ENCODE data around the gene SLC25A25. TPM values are rescaled to one million over a fixed set of nuclear protein-coding genes. Genes with fewer than 3 reads are reported as not detected.
A peak's percentile ranks its signal among the peaks of the same experiment; 100 is the strongest.

The SLC25A25 gene
- total and polyA plus RNA-seq, 11 donors, result 1.7 to 15.1 (median 6.7) TPM

DNA sequence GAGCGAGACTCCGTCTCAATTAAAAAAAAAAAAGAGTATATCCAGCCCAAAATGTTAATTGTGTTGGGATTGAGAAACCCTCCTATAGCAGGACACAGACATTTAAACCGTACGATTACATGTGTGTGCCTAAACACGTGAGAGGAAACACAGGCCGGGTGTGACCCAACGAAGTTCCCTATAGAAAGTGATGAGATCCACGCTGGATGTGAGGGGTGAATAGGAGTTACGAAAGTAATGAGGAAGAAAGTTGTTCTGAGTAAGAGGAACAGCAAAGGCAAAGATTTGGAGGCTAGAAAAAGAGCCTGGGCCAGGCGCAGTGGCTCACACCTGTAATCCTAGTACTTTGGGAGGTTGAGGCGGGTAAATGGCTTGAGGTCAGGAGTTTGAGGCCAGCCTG is 14.5 kb upstream of the SLC25A25 start:
- TF ChIP-seq CTCF (IDR thresholded peaks at IDR 0.05), result no peak
- TF ChIP-seq POLR2A (IDR thresholded peaks at IDR 0.05), result no peak
- no peaks in the 10 kb centered on the region for H3K9me3 ChIP-seq
- no peak overlapping the region for H3K4me3 ChIP-seq
- H3K4me1 ChIP-seq, result peaks cover 0 to 36% (median 12%) of the 10 kb centered on the region in 12 donors
- DNase-seq (peak in 3 of 5 donors; percentile 31 to 44 (median 34)), ATAC-seq (peak; percentile 27 to 71 (median 53))
- peak overlapping the region in 2 of 12 donors; percentile 30 to 83 for H3K27ac ChIP-seq
- intact Hi-C loops (cut with DNase I), result no loop called here
- no peaks in the 10 kb centered on the region for H3K27me3 ChIP-seq
- H3K36me3 ChIP-seq, result no peaks in the 10 kb centered on the region
- WGBS, 4 donors, result 88 to 89% (median 88%) methylated on average over 11 of the region's 11 CpGs

DNA sequence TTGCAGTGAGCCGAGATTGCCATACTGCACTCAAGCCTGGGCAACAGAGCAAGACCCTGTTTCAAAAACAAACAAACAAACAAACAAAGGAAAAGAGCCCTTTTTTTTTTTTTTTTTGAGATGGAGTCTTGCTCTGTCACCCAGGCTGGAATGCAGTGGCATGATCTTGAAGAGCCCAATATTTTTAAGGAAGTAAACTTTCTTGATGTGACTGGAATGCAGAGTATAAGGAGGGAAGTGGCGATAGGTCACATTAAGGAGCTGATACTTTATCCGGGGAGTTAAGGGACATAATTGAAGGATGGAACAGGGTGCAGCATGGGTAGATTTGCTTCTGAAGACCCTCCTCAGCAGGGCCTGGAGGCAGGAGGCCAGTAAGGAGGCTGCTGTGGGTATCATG is 13.9 kb upstream of the SLC25A25 start:
- Histone ChIP-seq H3K27me3 (no peaks in the 10 kb centered on the region), H3K36me3 (no peaks in the 10 kb centered on the region), H3K9me3 (no peaks in the 10 kb centered on the region), H3K4me1 (peaks cover 0 to 36% (median 12%) of the 10 kb centered on the region in 12 donors), H3K27ac (peak overlapping the region in 3 of 12 donors; percentile 30 to 83 (median 38)), H3K4me3 (no peak overlapping the region)
- TF ChIP-seq CTCF (IDR thresholded peaks at IDR 0.05) (no peak), POLR2A (IDR thresholded peaks at IDR 0.05) (no peak)
- intact Hi-C loops (cut with DNase I), result no loop called here
- 76 to 83% (median 80%) methylated on average over 3 of the region's 3 CpGs for WGBS, 4 donors
- no peak for DNase-seq
- ATAC-seq, result peak in 2 of 4 donors; percentile 9 to 32

- 51 to 57% (median 52%) methylated on average over 7 of the region's 7 CpGs for WGBS, 4 donors
- H3K4me1 ChIP-seq, result peaks cover 0 to 38% (median 12%) of the 10 kb centered on the region in 12 donors
- peak overlapping the region in 9 of 12 donors; percentile 11 to 79 (median 43) for H3K27ac ChIP-seq
- DNase-seq (peak in 2 of 5 donors; percentile 41 to 51), ATAC-seq (peak; percentile 42 to 86 (median 56))
- H3K27me3 ChIP-seq, result no peaks in the 10 kb centered on the region
- H3K36me3 ChIP-seq, result no peaks in the 10 kb centered on the region
- intact Hi-C loops (cut with DNase I), result no loop called here
- TF ChIP-seq POLR2A (IDR thresholded peaks at IDR 0.05), result no peak
- TF ChIP-seq CTCF (IDR thresholded peaks at IDR 0.05), result no peak
- H3K4me3 ChIP-seq, result no peak overlapping the region
- H3K9me3 ChIP-seq, result no peaks in the 10 kb centered on the region
Observed at GRCh38 chr9:128055344-128056040, 12.5 kb upstream of the SLC25A25 start.

- no peak for TF ChIP-seq POLR2A (IDR thresholded peaks at IDR 0.05)
- TF ChIP-seq CTCF (IDR thresholded peaks at IDR 0.05), result no peak
- no peak for ATAC-seq
- H3K36me3 ChIP-seq, result peaks cover 0 to 4% (median 0%) of the 10 kb centered on the region in 9 donors
- peak overlapping the region in 10 of 12 donors; percentile 13 to 79 (median 36) for H3K27ac ChIP-seq
- DNase-seq, result no peak
- intact Hi-C loops (cut with DNase I), result no loop called here
- WGBS, 4 donors, result 54 to 78% (median 73%) methylated on average over 3 of the region's 3 CpGs
- H3K4me3 ChIP-seq, result no peak overlapping the region
- peaks cover 0 to 44% (median 13%) of the 10 kb centered on the region in 12 donors for H3K4me1 ChIP-seq
- no peaks in the 10 kb centered on the region for H3K9me3 ChIP-seq
- no peaks in the 10 kb centered on the region for H3K27me3 ChIP-seq
Observed at GRCh38 chr9:128056086-128056485, 11.9 kb upstream of the SLC25A25 start.
